HEK293T (cell line): Measurements from ENCODE around the gene NOS1.

Source experiments
- HDGF ChIP-seq: fragments of 450-650 bp; IDR thresholded peaks from 2 replicates; pipeline ENCODE4 v1.6.1; 2017; ENCODE audit warnings: antibody characterized with exemption, borderline replicate concordance
- SP1 ChIP-seq: fragments of 450-650 bp; IDR thresholded peaks from 2 replicates; pipeline ENCODE4 v1.6.1; 2017

- no peak for TF ChIP-seq HDGF
- no peak for TF ChIP-seq SP1
Observed at GRCh38 chr12:117235261-117235660, 126.2 kb downstream of the NOS1 start.
